CD4-positive, alpha-beta T cell treated with Interferon gamma for 1 hour (primary cell): ENCODE results near the gene HNRNPA0.
"Not testable (repeated sequence)": the region's sequence is repeated elsewhere in the genome, so short reads cannot be mapped to it uniquely, and the experiment has no call there.

ENCODE experiments used
- DNase-seq: peaks from one replicate; pipeline ENCODE4 v3.0.0-alpha.2; 2020

The HNRNPA0 gene

DNA sequence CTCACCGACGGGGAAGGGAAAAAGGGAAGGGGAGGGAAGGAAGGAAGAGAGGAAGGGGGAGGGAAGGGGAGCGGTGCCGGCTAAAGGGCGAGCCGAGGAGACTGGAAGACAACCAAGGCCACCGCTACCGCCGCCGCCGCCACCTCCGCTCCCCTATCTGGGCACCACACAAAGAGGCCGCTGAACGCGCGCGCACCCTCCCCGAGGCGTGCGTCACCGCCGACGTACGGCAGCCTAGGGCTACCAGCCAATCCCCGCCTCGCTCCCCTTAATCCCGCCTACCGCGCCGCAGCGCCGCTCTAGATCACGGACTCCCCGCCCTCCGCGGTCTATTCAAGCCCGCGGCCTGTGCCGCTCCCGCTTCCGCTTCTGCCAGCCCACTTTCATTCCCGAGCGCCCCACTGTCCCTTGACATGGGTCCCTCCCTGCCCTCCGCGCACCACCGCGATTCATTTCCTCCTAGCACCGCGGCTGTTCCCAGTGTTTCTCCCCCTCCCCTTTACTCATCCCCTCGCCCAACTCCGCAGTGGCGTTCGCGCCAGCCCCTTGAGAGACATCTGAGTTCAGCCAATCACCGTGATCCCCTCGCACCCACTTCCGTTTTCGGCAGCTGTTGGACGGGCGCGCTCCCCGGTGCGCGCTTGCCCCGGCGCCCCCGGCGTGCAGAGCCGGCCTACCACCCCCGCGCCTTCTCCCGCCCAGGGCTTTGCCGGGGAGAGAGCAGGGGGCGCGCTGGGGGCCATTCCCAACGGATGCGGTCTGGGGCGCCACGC, at the start of gene HNRNPA0:
Gene HNRNPA0, minus strand, starts transcription at position 176 of the 773 bp plus-strand sequence. CDS start 297 bp downstream, outside the sequence.
- DNase-seq = peak; percentile 96

DNA sequence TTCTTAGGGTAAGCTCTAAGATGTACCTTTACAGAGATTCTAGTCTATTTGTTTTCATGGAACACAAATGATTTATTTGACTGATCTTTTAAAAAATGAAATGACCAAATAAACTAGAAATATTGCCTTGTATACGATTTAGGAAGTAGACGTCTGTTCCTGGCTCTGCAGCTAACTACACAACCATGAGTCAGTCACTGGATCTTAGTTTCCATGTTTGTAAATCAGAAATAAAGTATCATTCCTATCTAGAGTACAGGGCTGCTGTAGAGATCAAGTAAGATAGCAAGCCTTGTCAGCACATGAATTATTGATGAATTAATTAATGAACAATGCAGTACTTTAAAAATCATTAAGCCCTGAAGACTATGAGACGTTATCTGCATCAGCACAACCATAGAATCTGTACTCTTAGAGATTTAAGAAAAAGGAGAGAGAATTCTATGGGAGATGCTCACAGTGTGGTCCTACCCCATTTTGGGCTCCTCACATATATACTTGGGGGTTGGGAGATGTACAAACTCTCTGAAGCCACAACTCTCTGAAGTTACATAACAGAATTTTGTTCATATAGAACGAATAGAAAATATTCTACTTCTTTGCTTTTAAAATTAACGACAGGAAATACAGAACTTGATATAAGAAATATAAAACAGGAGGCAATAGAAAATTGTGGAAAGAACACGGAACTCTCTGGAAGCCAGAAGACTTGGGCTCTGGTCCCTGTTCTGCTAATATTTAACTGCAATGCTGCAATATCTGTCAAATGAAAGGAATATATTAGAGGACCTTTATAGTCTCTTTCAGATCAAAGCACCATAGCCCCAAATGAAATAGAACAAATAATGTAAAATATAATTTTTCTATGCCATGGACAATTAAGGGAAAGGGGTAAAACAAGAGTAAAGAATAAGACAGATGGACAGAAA, 48.4 kb upstream of the HNRNPA0 start:
- DNase-seq = no peak

DNA sequence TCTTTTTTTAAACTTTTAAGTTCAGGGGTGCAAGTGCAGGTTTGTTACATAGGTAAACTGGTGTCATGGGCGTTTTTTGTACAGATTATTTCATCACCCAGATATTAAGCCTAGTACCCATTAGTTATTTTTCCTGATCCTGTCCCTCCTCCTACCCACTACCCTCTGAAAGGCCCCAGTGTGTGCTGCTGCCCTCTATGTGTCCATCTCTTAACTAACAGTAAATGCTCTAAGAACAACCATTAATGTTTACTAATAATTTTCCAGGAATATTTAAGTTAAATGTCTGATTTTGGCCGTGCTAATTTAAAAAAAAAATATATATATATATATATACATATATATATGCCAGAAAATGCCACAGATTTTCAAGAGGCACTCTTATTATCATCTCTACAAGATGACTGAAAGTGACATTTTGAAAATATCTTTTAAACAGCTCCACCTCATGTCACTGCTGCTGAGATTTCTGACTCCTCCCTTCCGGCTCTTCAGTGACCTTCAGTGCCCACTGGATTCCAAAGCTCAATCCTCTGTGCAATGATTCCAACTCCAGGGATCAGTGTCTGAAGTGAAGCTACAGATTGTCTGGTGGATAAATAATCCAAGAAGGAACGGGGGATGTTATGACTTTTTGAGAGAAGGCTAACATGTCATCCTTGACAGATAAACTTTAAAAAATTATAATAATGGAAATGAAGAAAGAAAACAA, 46.7 kb upstream of the HNRNPA0 start:
- DNase-seq = no peak

DNA sequence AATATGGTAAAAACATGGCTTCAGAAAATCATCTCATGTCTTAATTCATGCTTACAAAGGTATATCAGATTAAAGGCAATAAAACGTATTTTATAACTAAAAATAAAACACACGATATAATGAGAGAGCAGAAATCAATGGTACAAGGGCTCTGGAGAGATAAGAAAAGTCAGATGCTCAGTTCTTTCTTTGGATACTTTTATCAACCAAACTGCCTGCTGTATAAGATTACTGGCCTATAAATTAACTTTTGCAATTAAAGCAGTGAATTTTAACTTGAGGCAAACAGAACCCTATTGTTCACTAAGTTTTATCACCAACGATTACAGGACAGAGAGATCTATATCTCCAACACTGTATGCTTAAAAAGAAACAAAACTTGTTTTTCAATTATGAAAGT, 42.1 kb upstream of the HNRNPA0 start:
- no peak for DNase-seq

DNA sequence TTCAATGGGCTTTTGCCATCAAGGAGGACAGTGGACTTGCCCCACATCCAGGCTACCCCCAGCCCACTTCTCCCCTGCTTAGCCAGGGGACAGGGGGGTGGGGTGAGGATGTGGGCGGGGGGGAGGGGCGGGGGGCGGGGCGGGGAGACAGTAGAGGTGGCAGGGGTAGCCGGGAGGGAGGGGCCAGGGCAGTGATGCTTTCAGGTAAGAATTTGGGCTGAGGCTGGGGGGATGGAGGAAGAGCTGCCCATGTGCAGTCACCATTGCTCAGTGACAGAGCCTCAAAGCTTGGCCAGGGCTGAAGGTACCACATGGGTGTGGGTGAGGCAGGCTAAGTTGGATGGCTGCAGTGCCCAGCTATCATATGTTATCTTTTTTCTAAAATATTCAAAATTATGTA, 40.7 kb upstream of the HNRNPA0 start:
- no peak for DNase-seq

DNA sequence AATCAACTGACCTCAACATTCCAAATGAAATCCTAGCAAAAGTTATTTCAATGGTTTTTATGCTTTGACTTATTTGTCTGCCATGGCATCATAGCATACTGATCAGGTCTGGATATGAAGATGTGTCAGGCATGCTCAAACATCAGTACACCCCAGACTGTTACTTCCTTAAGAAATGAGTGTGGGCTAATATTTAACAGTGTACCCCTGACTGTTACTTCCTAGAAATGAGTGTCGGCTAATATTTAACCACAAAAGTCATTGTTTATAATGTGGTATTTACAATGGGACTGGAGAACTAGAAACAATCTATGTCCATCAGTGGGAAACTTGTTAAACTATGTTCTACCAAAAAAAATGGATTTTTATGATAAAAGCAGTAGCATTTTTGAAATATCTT, 38.1 kb upstream of the HNRNPA0 start:
- DNase-seq = no peak

DNA sequence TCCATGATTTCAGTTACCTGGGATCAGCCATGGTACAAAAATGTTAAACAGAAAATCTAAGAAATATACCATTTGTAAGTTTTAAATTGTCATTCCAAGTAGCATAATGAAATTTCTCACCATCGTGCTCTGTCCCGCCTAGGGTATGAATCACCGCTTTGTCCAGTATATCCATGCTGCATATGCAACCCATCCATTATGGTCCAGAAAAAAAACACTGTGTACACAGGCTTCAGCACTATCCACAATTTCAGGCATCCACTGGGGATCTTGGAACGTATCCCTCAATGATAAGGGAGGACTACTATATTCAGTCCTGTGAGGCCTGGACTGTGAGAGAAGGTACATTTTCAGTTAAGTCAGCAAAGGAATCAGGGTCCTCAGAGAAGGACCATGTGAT, 37.6 kb upstream of the HNRNPA0 start:
- DNase-seq = no peak

DNA sequence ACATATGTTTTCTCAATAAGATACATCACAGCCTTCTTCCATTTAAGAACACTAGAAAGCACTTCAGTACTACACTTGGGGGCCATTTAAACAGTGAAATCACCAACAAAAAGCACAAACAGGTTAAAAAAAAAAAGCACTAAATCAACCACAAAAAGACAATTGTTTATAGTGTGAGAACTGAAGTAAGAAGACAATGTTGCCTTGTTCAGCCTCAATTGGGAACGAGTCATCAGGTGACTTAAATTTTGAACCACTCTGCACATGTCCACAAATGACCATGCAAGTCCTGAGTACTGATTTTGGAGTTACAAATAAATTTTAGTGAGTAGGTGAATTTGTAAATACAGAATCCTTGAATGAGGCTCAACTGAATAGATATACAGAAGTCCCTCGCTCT, 37.2 kb upstream of the HNRNPA0 start:
- no peak for DNase-seq

DNA sequence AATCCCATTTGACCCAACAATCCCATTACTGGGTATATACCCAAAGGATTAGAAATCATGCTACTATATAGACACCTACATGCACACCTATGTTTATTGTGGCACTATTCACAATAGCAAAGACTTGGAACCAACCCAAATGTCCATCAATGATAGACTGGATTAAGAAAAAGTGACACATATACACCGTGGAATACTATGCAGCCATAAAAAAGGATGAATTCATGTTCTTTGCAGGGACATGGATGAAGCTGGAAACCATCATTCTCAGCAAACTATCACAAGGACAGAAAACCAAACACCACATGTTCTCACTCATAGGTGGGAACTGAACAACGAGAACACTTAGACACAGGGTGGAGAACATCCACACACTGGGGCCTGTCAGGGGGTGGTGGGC, 34.4 kb upstream of the HNRNPA0 start:
- not testable (repeated sequence) for DNase-seq

DNA sequence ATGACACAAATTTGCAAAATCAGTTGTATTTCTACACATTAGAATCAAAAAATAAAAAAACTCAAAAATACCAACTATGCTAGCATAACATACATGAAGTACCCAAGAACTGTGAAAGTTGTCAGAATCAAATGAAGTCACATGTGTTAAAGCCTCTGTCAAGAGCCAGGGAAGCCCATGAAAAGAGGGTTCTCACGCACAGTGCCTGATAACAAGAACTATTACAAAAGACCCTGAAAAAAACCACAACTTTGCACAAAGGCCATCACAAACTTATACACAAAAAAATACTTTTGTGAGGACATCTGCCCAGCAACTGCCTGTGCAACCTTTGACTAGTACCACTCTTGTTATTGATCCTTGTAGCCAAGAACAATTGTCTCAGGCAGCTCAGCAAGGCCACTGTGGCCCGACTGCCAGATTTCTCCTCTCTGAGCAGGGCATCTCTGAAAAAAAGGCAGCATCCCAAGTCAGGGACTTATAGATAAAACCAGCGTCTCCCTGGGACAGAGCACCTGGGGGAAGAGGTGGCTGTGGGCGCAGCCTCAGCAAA, 28.9 kb upstream of the HNRNPA0 start:
- no peak for DNase-seq

DNA sequence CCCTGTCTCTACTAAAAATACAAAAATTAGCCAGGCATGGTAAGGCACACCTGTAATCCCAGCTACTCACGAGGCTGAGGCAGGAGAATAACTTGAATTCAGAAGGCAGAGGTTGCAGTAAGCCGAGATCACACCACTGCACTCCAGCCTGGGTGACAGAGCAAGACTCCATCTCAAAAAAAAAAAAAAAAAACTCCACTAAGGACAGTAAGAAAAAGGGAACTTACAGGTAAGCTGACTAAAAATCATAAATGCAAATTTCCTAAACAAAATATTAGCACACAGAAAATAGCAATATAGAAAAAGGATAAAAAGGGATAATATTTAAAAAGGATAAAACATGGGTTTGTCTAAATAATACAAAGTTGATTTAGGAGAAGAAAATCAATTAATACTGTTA, 27.9 kb upstream of the HNRNPA0 start:
- no peak for DNase-seq

DNA sequence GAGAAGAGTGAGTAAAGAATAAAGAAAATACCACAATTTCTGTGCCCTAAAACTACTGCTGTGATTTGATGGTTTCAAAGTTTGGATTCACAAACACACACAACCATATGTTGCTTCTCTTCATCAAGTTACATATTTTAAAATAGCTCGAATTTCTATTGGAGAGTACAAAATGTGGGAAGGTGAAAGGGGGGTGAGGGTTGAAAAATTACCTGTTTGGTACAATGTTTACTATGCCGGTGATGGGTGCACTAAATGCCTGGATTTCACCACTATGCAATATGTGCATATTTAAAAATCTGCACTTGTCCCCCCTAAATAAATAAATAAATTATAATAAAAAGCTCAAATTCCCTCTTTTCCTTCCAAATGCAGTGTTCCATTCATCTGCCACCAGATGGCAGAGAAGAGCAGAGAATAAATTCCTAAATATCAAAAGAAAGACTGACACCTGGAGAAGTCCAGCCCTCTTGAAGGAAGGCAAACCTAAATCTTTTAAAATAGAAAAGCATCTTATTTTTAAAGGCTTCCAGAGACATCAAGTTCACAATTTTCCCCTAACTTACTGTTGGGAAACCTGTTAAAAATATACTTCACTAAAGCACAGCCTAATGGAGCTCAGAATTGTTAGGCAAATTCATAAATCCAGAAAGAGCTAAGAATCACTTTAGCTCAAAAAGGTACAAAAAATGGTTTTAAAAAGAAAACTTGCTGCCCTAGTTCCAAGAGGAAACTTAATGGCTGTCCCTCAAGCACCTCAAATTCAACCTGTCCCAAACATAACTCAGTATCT, 24.8 kb upstream of the HNRNPA0 start:
- DNase-seq = no peak

DNA sequence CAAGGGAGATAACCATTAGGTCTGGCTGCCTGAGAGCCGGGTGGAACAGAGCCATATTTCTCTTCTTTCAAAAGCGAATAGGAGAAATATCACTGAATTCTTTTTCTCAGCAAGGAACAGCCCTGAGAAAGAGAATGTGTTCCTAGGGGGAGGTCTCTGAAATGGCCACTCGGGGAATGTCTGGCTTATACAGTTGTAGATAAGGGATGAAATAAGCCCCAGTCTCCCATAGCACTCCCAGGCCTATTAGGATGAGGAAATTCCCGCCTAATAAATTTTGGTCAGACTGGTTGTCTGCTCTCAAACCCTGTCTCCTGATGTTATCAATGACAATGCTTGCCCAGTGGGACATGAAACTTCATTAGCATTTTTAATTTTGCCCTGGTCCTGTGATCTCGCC, 13.8 kb upstream of the HNRNPA0 start:
- DNase-seq = not testable (repeated sequence)

DNA sequence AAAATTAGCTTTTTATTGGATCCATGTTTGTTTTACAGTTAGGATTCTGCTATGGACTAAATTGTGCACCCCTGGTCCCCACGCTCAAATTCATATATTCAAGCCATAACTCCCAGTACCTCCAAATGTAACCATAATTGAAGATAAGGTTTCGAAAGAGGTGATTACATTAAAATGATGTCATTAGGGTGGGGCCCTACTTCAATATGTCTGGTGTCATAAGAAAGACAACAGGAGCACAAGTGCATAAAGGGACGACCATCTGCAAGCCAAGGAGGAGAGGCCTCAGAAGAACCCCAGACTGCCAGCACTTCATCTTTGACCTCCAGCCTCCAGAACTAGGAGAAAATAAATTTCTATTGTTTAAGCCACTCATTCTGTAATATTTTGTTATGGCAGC, 7.4 kb upstream of the HNRNPA0 start:
- no peak for DNase-seq

DNA sequence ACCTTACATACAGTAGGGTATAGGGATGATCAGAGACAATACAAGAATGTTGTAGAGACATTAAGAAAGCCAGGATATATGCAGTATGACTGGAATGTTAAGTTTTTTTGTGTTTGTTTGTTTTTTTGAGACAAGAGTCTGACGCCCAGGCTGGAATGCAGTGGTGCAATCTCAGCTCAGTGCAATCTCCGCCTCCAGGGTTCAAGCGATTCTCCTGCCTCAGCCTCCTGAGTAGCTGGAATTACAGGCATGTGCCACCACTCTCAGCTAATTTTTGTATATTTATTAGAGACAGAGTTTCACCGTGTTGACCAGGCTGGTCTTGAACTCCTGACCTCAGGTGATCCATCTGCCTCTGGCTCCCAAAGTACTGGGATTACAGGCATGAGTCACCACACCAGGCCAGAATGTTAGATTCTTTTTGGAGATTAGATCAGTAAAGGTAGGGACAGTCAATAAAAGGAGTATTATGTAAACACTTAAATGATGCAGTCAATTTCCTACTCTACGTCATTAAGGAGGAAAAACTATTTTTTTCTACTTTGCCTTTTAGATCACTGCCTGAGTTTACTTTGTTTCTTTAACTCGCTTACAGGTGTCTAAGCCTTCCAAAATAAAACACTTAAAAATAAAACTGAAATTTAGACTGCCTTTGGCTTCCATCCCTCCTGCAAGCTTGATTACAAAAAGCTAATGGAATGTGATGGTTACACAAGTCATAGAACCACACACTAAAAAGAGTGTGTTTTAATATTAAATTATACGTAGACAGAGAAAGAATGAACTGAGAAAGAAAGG, 6.8 kb upstream of the HNRNPA0 start:
- no peak for DNase-seq

DNA sequence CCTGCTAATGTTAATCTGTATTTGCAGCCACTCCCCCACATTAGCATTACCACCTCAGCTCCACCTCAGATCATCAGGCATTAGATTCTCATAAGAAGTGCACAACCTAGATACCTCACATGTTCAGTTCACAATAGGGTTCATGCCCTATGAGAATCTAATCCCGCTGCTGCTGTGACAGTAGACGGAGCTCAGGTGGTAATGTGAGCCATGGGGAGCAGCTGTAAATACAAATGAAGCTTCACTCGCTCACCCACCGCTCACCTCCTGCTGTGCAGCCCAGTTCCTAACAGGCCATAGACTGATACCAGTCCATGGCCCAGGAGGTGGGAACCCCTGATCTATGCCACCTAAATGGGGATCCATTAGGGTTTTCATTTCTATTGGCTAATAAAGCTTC, 6.1 kb upstream of the HNRNPA0 start:
- no peak for DNase-seq

DNA sequence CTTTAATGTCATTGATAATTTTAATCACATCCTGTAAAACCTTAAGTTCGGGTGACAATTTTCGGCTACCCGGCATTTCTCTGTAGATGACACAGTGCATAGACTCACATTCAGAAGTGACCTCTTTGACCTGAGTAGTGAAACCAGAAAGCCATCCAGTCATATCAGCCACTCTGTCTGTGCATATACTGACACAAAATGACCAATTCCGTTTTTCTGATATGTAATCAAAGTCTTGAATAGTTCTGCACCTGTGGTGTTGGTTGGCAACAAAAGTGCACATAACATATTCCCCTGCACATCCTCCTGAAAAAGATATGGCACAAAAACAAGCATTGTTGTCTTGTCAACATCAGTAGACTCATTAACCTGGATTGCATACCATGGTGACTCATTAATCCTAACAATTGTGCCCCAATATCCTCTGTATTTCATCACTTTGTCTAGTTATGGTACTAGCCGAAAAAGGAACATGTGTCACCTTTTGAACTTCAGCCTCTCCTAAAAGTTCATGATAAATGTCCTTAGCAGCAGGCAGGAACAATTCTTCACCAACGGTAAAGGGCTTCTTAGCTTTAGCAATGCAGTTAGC, 4.6 kb upstream of the HNRNPA0 start:
- DNase-seq = no peak

DNA sequence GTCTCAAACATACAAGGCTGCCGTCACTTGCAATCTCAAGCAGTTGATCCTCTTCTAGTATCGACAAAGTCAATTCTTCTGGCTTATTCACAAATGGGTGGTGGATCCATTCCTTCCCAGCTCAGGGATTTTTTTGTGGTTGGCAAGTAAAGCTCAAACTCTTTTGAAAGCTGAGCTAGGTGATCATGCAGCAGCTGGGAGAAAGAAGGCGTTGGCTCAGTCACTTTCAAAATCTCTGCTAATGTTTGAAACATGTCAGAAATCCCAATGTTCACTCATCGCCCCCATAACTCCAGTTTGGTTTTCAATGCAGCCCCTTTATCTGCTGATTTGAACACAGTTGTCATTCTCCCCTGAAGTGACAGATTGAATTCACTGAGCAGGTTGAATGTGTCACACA, 4.0 kb upstream of the HNRNPA0 start:
- DNase-seq = no peak

DNA sequence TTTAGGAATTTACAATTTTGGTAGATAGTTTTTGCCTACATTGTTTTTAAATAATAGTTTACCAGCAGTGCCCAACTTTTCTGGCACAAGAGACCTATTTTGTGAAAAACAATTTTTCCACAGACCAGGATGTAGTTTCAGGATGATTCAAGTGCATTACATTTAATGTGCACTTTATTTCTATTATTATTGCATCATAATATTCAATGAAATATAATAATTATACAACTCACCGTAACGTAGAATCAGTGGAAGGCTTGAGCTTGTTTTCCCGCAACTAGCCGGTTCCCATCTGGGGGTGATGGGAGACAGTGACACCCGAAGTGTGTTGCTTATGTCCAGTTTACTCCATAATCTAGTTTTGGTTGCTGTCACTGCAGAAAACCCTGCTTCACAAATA, 3.5 kb upstream of the HNRNPA0 start:
- DNase-seq = no peak

DNA sequence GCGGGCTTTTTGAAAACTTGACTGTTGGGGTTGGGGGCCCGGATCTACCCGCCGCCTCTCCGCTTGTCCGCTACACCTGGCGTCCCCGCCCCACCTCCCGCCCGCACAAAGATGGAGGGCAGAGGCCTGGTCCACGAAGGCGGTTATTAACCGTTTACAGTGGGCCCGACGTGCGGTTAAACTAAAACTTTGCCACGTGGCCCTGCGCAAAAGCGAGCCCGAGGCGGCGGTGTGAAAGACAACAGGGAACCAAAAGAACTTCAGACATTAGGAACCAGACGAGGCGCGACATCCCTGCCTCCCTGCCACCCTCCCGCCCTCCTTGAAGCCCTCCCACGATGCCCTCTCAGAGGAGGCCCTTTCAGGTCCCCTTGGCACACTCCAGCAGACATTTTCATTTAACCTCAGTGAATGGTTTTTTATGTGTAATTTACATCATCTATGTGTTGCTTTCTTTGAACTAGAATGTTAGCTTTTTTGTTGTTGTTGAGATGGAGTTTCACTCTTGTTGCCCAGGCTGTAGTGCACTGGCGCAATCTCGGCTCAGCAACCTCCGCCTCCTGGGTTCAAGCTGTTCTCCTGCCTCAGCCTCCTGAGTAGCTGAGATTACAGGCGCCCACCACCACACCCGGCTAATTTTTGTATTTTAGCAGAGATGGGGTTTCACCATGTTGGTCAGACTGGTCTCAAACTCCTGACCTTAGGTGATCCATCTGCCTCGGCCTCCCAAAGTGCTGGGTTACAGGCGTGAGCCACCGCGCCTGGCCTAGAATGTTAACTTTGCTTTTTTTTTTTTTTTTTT, 999 bp upstream of the HNRNPA0 start:
- no peak for DNase-seq
